Gastrocnemius medialis (tissue), 4 donors: ENCODE results near the gene MED27. TPM values are rescaled to one million over a fixed set of nuclear protein-coding genes. Genes with fewer than 3 reads are reported as not detected.
"Not testable (repeated sequence)": the region's sequence is repeated elsewhere in the genome, so short reads cannot be mapped to it uniquely, and the experiment has no call there.

Experiments used
- ATAC-seq, 2 donors: fragments of 150-250 bp; one replicate each; pipeline ENCODE4 v1.9.1; 2016
- DNase-seq, 2 donors: peaks; one replicate each; pipeline ENCODE4 v3.0.0-alpha.2; 2019
- H3K27ac ChIP-seq, 4 donors: fragments of 200-600 bp; sonication (generic); 1 replicate in 1 of 4; 2 replicates in 3 of 4; pipeline ENCODE4 v1.5.1; 2016 to 2018; ENCODE audit warnings: mild to moderate bottlenecking in 2 of 4, moderate library complexity in 1 of 4
- H3K27me3 ChIP-seq, 3 donors: fragments of 200-600 bp; sonication (generic) in 2 of 3; 1 replicate in 1 of 3; 2 replicates in 2 of 3; pipeline versions ENCODE4 v1.5.1 to v1.6.0; 2016 to 2019; ENCODE audit warnings: mild to moderate bottlenecking in 1 of 3, moderate library complexity in 1 of 3
- H3K36me3 ChIP-seq, 2 donors: fragments of 200-600 bp; sonication (generic) in 1 of 2; one replicate each; pipeline ENCODE4 v1.5.1; 2017 to 2018
- H3K4me1 ChIP-seq, 2 donors: fragments of 200-600 bp; sonication (generic) in 1 of 2; one replicate each; pipeline ENCODE4 v1.5.1; 2016 to 2017; ENCODE audit warnings: mild to moderate bottlenecking in 2 of 2
- H3K4me3 ChIP-seq, 4 donors: fragments of 200-600 bp; sonication (generic) in 3 of 4; 1 replicate in 1 of 4; 2 replicates in 3 of 4; pipeline ENCODE4 v1.5.1; 2016 to 2019; ENCODE audit warnings: mild to moderate bottlenecking in 2 of 4
- H3K9me3 ChIP-seq, 3 donors: fragments of 200-600 bp; sonication (generic) in 2 of 3; 1 replicate in 1 of 3; 2 replicates in 2 of 3; pipeline ENCODE4 v1.5.1; 2016 to 2019
- CTCF ChIP-seq, 5 experiments: fragments of 450-650 bp in 3 of 5; fragments of 200-600 bp in 2 of 5; sonication (generic) in 2 of 5; IDR thresholded peaks in 4 of 5; conservative IDR thresholded peaks in 1 of 5; 1 replicate in 4 of 5; 2 replicates in 1 of 5; pipeline ENCODE4 v1.5.1; 2016 to 2019; ENCODE audit warnings: antibody characterized with exemption in 5 of 5, mild to moderate bottlenecking in 3 of 5, moderate library complexity in 3 of 5
- POLR2A ChIP-seq, 2 donors: fragments of 450-650 bp; IDR thresholded peaks; one replicate each; pipeline ENCODE4 v1.6.1; 2017; ENCODE audit warnings: antibody characterized with exemption in 2 of 2, mild to moderate bottlenecking in 2 of 2, moderate library complexity in 2 of 2
- in situ Hi-C, 4 donors: fragments of 200-750 bp; cut with MboI; loops; one replicate each; pipeline versions ENCODE4 v1.15.0 to v1.8.0; 2017; ENCODE audit warnings: low sequenced_read_pairs in 4 of 4
- intact Hi-C: fragments of 100-400 bp; cut with DNase I; formaldehyde crosslinking; loops from one replicate; pipeline ENCODE4 v1.15.1; 2023; ENCODE audit warnings: low total_unique reads
- total RNA-seq, 4 donors: library from RNA; depleted of rRNA; stranded (reverse); fragments of >200 nt; gene quantifications; one replicate each; pipeline versions ENCODE4 v1.1.0 to v1.2.3, GENCODE V29; 2016

The MED27 gene
- total RNA-seq, 4 donors from 2014 or later: 11.6 to 20.3 (median 13.9) TPM

DNA sequence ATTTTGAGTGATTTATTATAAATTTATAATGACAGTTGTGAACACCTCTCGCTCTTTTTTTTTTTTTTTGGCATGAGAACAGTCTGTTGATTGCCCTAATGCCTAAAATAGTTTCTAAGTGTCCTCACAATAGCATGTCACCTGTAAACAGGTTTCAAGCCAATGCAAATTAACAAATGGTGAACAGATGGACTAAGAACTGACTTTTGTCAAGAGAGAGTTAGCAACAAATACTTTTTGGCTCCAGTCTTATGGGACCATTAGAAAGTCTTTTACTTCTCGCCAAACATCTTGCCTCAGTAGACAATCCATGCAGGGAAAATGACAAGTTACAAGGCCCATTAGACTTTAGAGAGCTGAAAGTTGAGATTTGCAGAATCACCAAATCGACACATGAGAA, 67.8 kb downstream of the MED27 start:
- intact Hi-C loops: no loop called here
- TF ChIP-seq POLR2A (IDR thresholded peaks at IDR 0.05): no peak
- TF ChIP-seq CTCF (IDR thresholded peaks at IDR 0.05 in 4 of 5, conservative IDR thresholded peaks at IDR 0.05 in 1 of 5): no peak
- H3K9me3 ChIP-seq: no peaks in the 10 kb centered on the region

GRCh38 chr9:132011309-132011708, 68.4 kb downstream of the MED27 start:
- intact Hi-C loops (no loop called here), in situ Hi-C loops (no loop called here)
- Histone ChIP-seq H3K27ac (no peak overlapping the region), H3K4me3 (no peak overlapping the region), H3K4me1 (peaks cover 14 to 24% of the 10 kb centered on the region in 2 donors), H3K9me3 (no peaks in the 10 kb centered on the region), H3K36me3 (peaks cover 0 to 5% of the 10 kb centered on the region in 2 donors), H3K27me3 (no peaks in the 10 kb centered on the region)
- ATAC-seq (no peak), DNase-seq (no peak)
- TF ChIP-seq CTCF (IDR thresholded peaks at IDR 0.05 in 4 of 5, conservative IDR thresholded peaks at IDR 0.05 in 1 of 5) (no peak), POLR2A (IDR thresholded peaks at IDR 0.05) (no peak)

More for the DNA sequence above, 67.8 kb downstream of the MED27 start:
- ATAC-seq (no peak), DNase-seq (no peak)
- Histone ChIP-seq H3K4me1 (peaks cover 9 to 18% of the 10 kb centered on the region in 2 donors), H3K27ac (no peak overlapping the region), H3K36me3 (peaks cover 0 to 5% of the 10 kb centered on the region in 2 donors), H3K4me3 (no peak overlapping the region), H3K27me3 (no peaks in the 10 kb centered on the region)
- in situ Hi-C loops: no loop called here

GRCh38 chr9:132010201-132010600, 69.5 kb downstream of the MED27 start:
- H3K36me3 ChIP-seq, H3K4me3 ChIP-seq, H3K27me3 ChIP-seq, DNase-seq, intact Hi-C loops, H3K9me3 ChIP-seq, in situ Hi-C loops, ATAC-seq, H3K27ac ChIP-seq: not testable (repeated sequence)
- H3K4me1 ChIP-seq: peaks cover 23 to 34% of the 10 kb centered on the region in 2 donors

GRCh38 chr9:132008855-132009812, 70.5 kb downstream of the MED27 start:
- in situ Hi-C loops (no loop called here), intact Hi-C loops (no loop called here)
- Histone ChIP-seq H3K4me1 (peaks cover 26 to 39% of the 10 kb centered on the region in 2 donors), H3K27ac (no peak overlapping the region), H3K27me3 (no peaks in the 10 kb centered on the region), H3K4me3 (no peak overlapping the region), H3K9me3 (no peaks in the 10 kb centered on the region), H3K36me3 (peaks cover 0 to 5% of the 10 kb centered on the region in 2 donors)
- ATAC-seq (no peak), DNase-seq (no peak)
- TF ChIP-seq CTCF (IDR thresholded peaks at IDR 0.05 in 4 of 5, conservative IDR thresholded peaks at IDR 0.05 in 1 of 5) (no peak), POLR2A (IDR thresholded peaks at IDR 0.05) (no peak)

GRCh38 chr9:132008184-132008803, 71.4 kb downstream of the MED27 start:
- Histone ChIP-seq H3K27ac (no peak overlapping the region), H3K27me3 (no peaks in the 10 kb centered on the region), H3K4me3 (no peak overlapping the region), H3K36me3 (peaks cover 0 to 3% of the 10 kb centered on the region in 2 donors), H3K9me3 (no peaks in the 10 kb centered on the region), H3K4me1 (peaks cover 26 to 39% of the 10 kb centered on the region in 2 donors)
- no peak for DNase-seq
- in situ Hi-C loops (no loop called here), intact Hi-C loops (no loop called here)
- no peak for ATAC-seq
- TF ChIP-seq CTCF (IDR thresholded peaks at IDR 0.05 in 4 of 5, conservative IDR thresholded peaks at IDR 0.05 in 1 of 5): no peak
- no peak for TF ChIP-seq POLR2A (IDR thresholded peaks at IDR 0.05)
